Vagina (tissue), 2 donors: Measurements from ENCODE around the gene RXYLT1. TPM values are rescaled to one million over a fixed set of nuclear protein-coding genes. Genes with fewer than 3 reads are reported as not detected.
A peak's percentile ranks its signal among the peaks of the same experiment; 100 is the strongest.

Source experiments
- DNase-seq, 2 donors: peaks; one replicate each; pipeline ENCODE4 v3.0.0-alpha.2; 2017; ENCODE audit errors: extremely low spot score in 2 of 2
- H3K27ac ChIP-seq: fragments of 200-600 bp; sonication (generic); one replicate; pipeline ENCODE4 v1.5.1; 2019
- H3K27me3 ChIP-seq: fragments of 200-600 bp; sonication (generic); one replicate; pipeline ENCODE4 v1.5.1; 2019
- H3K36me3 ChIP-seq, 2 donors: fragments of 200-600 bp; sonication (generic); one replicate each; pipeline ENCODE4 v1.5.1; 2017 to 2019
- H3K4me1 ChIP-seq: fragments of 200-600 bp; sonication (generic); one replicate; pipeline ENCODE4 v1.5.1; 2019
- H3K4me3 ChIP-seq, 2 donors: fragments of 200-600 bp; sonication (generic); 1 replicate in 1 of 2; 2 replicates in 1 of 2; pipeline ENCODE4 v1.5.1; 2016 to 2019
- H3K9me3 ChIP-seq: fragments of 200-600 bp; sonication (generic); one replicate; pipeline ENCODE4 v1.5.1; 2019
- CTCF ChIP-seq, 3 experiments: fragments of 450-650 bp in 2 of 3; fragments of 200-600 bp in 1 of 3; sonication (generic) in 1 of 3; IDR thresholded peaks; one replicate each; pipeline ENCODE4 v1.5.1; 2017 to 2019; ENCODE audit warnings: antibody characterized with exemption in 3 of 3, mild to moderate bottlenecking in 2 of 3, moderate library complexity in 2 of 3
- POLR2A ChIP-seq, 2 donors: fragments of 450-650 bp; IDR thresholded peaks; one replicate each; pipeline ENCODE4 v1.6.1; 2017; ENCODE audit warnings: antibody characterized with exemption in 2 of 2, mild to moderate bottlenecking in 2 of 2, moderate library complexity in 2 of 2
- POLR2AphosphoS5 ChIP-seq, 2 donors: sonication (generic); formaldehyde crosslinking; IDR thresholded peaks; one replicate each; pipeline ENCODE4 v1.9.0; 2017; ENCODE audit warnings: antibody characterized with exemption in 2 of 2, mild to moderate bottlenecking in 2 of 2, low read depth in 1 of 2; ENCODE audit not compliant: insufficient read depth in 1 of 2
- intact Hi-C: fragments of 100-400 bp; cut with DNase I; formaldehyde crosslinking; loops from one replicate; pipeline ENCODE4 v1.15.1; 2023
- total RNA-seq: library from RNA; depleted of rRNA; stranded (reverse); fragments of >200 nt; gene quantifications from one replicate; pipeline ENCODE4 v1.2.3, GENCODE V29; 2016

The RXYLT1 gene
- total RNA-seq, 1 donor from 2014 or later = 10.1 TPM

GRCh38 chr12:63843254-63843720 is 63.6 kb downstream of the RXYLT1 start:
- peak overlapping the region; percentile 94 for H3K27ac ChIP-seq
- peaks cover 13% of the 10 kb centered on the region for H3K4me1 ChIP-seq
- H3K4me3 ChIP-seq = peak overlapping the region; percentile 71 to 74
- no peak for TF ChIP-seq POLR2AphosphoS5 (IDR thresholded peaks at IDR 0.05; ENCODE audit: insufficient read depth in 1 of 2, low read depth in 1 of 2)
- no peak for TF ChIP-seq CTCF (IDR thresholded peaks at IDR 0.05)
- no peaks in the 10 kb centered on the region for H3K27me3 ChIP-seq
- DNase-seq = no peak
- H3K36me3 ChIP-seq = no peaks in the 10 kb centered on the region
- H3K9me3 ChIP-seq = no peaks in the 10 kb centered on the region
- intact Hi-C loops = loop anchor here (2.0 kb wide), 1 partner anchor 410 kb away; no protein-coding TSS in a partner anchor

- intact Hi-C loops = loop anchor here (2.0 kb wide), 2 partner anchors 337 to 409 kb away; no protein-coding TSS in a partner anchor
Observed at GRCh38 chr12:63843721-63844390, 64.1 kb downstream of the RXYLT1 start.

GRCh38 chr12:63844391-63845341 is 65.0 kb downstream of the RXYLT1 start, which contains the start of gene SRGAP1:
TSS of gene SRGAP1 (plus strand) at chr12:63844700. CDS start at chr12:63844817, 117 bp downstream.
- peaks cover 13% of the 10 kb centered on the region for H3K4me1 ChIP-seq
- H3K27me3 ChIP-seq = no peaks in the 10 kb centered on the region
- intact Hi-C loops = loop anchor here (2.0 kb wide), 1 partner anchor 336 kb away; no protein-coding TSS in a partner anchor
- no peaks in the 10 kb centered on the region for H3K36me3 ChIP-seq
- H3K4me3 ChIP-seq = peak within 1 kb of the TSS; percentile 71 to 74
- no peaks in the 10 kb centered on the region for H3K9me3 ChIP-seq
- peak in 1 of 2 donors; percentile 91 for DNase-seq
- H3K27ac ChIP-seq = peak within 1 kb of the TSS; percentile 94
- TF ChIP-seq POLR2A (IDR thresholded peaks at IDR 0.05) = no peak
- TF ChIP-seq POLR2AphosphoS5 (IDR thresholded peaks at IDR 0.05; ENCODE audit: insufficient read depth in 1 of 2, low read depth in 1 of 2) = peak in 1 of 2 donors; percentile 17
- no peak for TF ChIP-seq CTCF (IDR thresholded peaks at IDR 0.05)

More at GRCh38 chr12:63843721-63844390, 64.1 kb downstream of the RXYLT1 start:
- peak in 1 of 2 donors; percentile 91 for DNase-seq
- TF ChIP-seq CTCF (IDR thresholded peaks at IDR 0.05) (peak; percentile 75 to 93 (median 93)), POLR2AphosphoS5 (IDR thresholded peaks at IDR 0.05; ENCODE audit: insufficient read depth in 1 of 2, low read depth in 1 of 2) (peak in 1 of 2 donors; percentile 83), POLR2A (IDR thresholded peaks at IDR 0.05) (peak in 1 of 2 donors; percentile 40)
- H3K27ac ChIP-seq = peak overlapping the region; percentile 94
- no peaks in the 10 kb centered on the region for H3K36me3 ChIP-seq
- H3K27me3 ChIP-seq = no peaks in the 10 kb centered on the region
- H3K9me3 ChIP-seq = no peaks in the 10 kb centered on the region
- peak overlapping the region; percentile 71 to 74 for H3K4me3 ChIP-seq
- H3K4me1 ChIP-seq = peaks cover 13% of the 10 kb centered on the region

GRCh38 chr12:63845726-63846125 is 66.0 kb downstream of the RXYLT1 start:
- TF ChIP-seq CTCF (IDR thresholded peaks at IDR 0.05) (no peak), POLR2AphosphoS5 (IDR thresholded peaks at IDR 0.05; ENCODE audit: insufficient read depth in 1 of 2, low read depth in 1 of 2) (no peak), POLR2A (IDR thresholded peaks at IDR 0.05) (no peak)
- H3K4me1 ChIP-seq = peaks cover 13% of the 10 kb centered on the region

More at GRCh38 chr12:63845726-63846125, 66.0 kb downstream of the RXYLT1 start:
- Histone ChIP-seq H3K9me3 (no peaks in the 10 kb centered on the region), H3K27ac (peak overlapping the region; percentile 94), H3K4me3 (peak overlapping the region; percentile 71 to 74), H3K36me3 (no peaks in the 10 kb centered on the region), H3K27me3 (no peaks in the 10 kb centered on the region)
- intact Hi-C loops = loop anchor here (2.0 kb wide), 1 partner anchor 335 kb away; no protein-coding TSS in a partner anchor
- no peak for DNase-seq
